ENCODE measurements around the gene C2CD2.

GRCh38 chr21:41953831-41954653 lies at the start of gene C2CD2:
- TF ChIP-seq CTCF (IDR thresholded peaks at IDR 0.05; ENCODE audit: poor library complexity) = no peak
- TF ChIP-seq EZH2phosphoT487 (IDR thresholded peaks at IDR 0.05; ENCODE audit: low read depth, severe bottlenecking, unreplicated experiment) = no peak
- no peak for TF ChIP-seq EZH2 (IDR thresholded peaks at IDR 0.05; ENCODE audit: borderline replicate concordance)
